Gastrocnemius medialis (tissue), 4 donors: ENCODE data around the gene DOCK7.

Source experiments
- CTCF ChIP-seq, 5 experiments: fragments of 450-650 bp in 3 of 5; fragments of 200-600 bp in 2 of 5; sonication (generic) in 2 of 5; IDR thresholded peaks in 4 of 5; conservative IDR thresholded peaks in 1 of 5; 1 replicate in 4 of 5; 2 replicates in 1 of 5; pipeline ENCODE4 v1.5.1; 2016 to 2019; ENCODE audit warnings: antibody characterized with exemption in 5 of 5, mild to moderate bottlenecking in 3 of 5, moderate library complexity in 3 of 5
- POLR2A ChIP-seq, 2 donors: fragments of 450-650 bp; IDR thresholded peaks; one replicate each; pipeline ENCODE4 v1.6.1; 2017; ENCODE audit warnings: antibody characterized with exemption in 2 of 2, mild to moderate bottlenecking in 2 of 2, moderate library complexity in 2 of 2

DNA sequence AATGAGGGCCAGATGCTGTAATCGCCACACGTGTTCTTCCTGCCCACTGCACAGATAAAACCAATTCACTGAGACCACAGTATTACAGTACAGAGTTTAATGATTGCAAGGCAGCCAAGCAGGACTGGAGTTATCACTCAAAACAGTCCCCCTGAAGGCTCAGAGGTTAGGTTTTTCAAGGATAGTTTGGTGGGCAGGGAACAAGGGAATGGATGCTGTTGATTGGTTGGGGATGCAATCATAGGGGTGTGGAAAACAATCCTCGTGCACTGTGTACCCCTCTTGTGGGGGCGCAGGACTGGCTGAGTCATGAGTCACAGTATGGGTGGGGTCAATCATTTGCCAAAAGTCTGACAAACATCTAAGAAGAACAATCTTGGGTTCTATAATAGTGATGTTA lies 263.8 kb downstream of the DOCK7 start:
- TF ChIP-seq CTCF (IDR thresholded peaks at IDR 0.05 in 4 of 5, conservative IDR thresholded peaks at IDR 0.05 in 1 of 5) (no peak), POLR2A (IDR thresholded peaks at IDR 0.05) (no peak)
